Tongue (tissue), 2 donors: ENCODE data around the gene AKAIN1. TPM values are rescaled to one million over a fixed set of nuclear protein-coding genes. Genes with fewer than 3 reads are reported as not detected.
A peak's percentile ranks its signal among the peaks of the same experiment; 100 is the strongest.

Experiments
- DNase-seq: peaks from one replicate; pipeline ENCODE4 v3.0.0-alpha.2; 2015
- total RNA-seq: library from RNA; depleted of rRNA; stranded (reverse); fragments of >200 nt; gene quantifications from one replicate; pipeline ENCODE4 v1.2.3, GENCODE V29; 2014

AKAIN1 gene
- total RNA-seq = not detected

GRCh38 chr18:5197032-5197434 lies at the start of gene AKAIN1:
TSS of gene AKAIN1 (minus strand) at chr18:5197257. CDS start at chr18:5197053, 204 bp downstream.
- peak; percentile 78 for DNase-seq

- DNase-seq = no peak
These were observed 47.9 kb upstream of the AKAIN1 start for GRCh38 chr18:5244941-5245340.

GRCh38 chr18:5239447-5239846 lies 42.4 kb upstream of the AKAIN1 start:
- no peak for DNase-seq

- peak; percentile 59 for DNase-seq
These were observed 41.4 kb upstream of the AKAIN1 start for GRCh38 chr18:5238371-5238976.

- peak; percentile 95 for DNase-seq
These were observed 40.8 kb upstream of the AKAIN1 start for GRCh38 chr18:5237723-5238370.

- no peak for DNase-seq
These were observed 40.1 kb upstream of the AKAIN1 start for GRCh38 chr18:5237083-5237722.

- no peak for DNase-seq
These were observed 17.7 kb upstream of the AKAIN1 start for GRCh38 chr18:5214583-5215351.

GRCh38 chr18:5207471-5208150 lies 10.6 kb upstream of the AKAIN1 start:
- no peak for DNase-seq

GRCh38 chr18:5198311-5198710 lies 1.3 kb upstream of the AKAIN1 start:
- DNase-seq = no peak

- DNase-seq = no peak
These were observed 404 bp upstream of the AKAIN1 start for GRCh38 chr18:5197461-5197860.

- DNase-seq = no peak
These were observed 615 bp downstream of the AKAIN1 start for GRCh38 chr18:5196253-5197031.

GRCh38 chr18:5195656-5196055 lies 1.4 kb downstream of the AKAIN1 start:
- no peak for DNase-seq

GRCh38 chr18:5180254-5180653 lies 16.8 kb downstream of the AKAIN1 start:
- DNase-seq = no peak

GRCh38 chr18:5178519-5178918 lies 18.5 kb downstream of the AKAIN1 start:
- no peak for DNase-seq

GRCh38 chr18:5175378-5175777 lies 21.7 kb downstream of the AKAIN1 start:
- DNase-seq = no peak

- DNase-seq = no peak
These were observed 23.4 kb downstream of the AKAIN1 start for GRCh38 chr18:5173646-5174045.

- no peak for DNase-seq
These were observed 23.8 kb downstream of the AKAIN1 start for GRCh38 chr18:5173236-5173635.

GRCh38 chr18:5167831-5168230 lies 29.2 kb downstream of the AKAIN1 start:
- no peak for DNase-seq

- DNase-seq = no peak
These were observed 30.3 kb downstream of the AKAIN1 start for GRCh38 chr18:5166606-5167280.

GRCh38 chr18:5164903-5165302 lies 32.2 kb downstream of the AKAIN1 start:
- no peak for DNase-seq

- DNase-seq = no peak
These were observed 34.9 kb downstream of the AKAIN1 start for GRCh38 chr18:5162111-5162510.
